ENCODE results near the gene ITPKC.

DNA sequence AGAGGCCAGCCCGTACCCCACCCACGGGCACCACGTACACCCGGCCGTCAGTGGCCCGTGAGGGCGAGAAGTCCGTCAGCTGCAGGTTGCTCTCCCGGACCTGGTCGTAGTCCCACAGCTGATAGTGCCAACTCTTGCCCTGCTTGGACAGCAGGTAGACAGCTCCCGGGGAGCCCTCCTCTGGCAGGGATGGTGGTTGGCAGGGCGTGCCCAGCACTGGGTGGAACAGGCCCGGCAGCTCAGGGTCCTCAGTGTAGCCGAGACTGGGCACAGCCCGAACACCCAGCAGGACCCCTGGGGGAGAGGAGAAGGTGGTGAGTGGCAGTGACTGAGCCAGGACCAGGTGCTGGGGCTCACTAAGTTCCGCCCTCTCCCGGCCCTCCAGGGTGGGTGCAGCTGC, 25.6 kb downstream of the ITPKC start:
- TF ChIP-seq CTCF (IDR thresholded peaks at IDR 0.05) (no peak), POLR2A (IDR thresholded peaks at IDR 0.05) (no peak)
